ACC112 (cell line): ENCODE results near the gene GNAI3.

Experiments used
- H2AFZ ChIP-seq: fragments of 200-600 bp; sonication (generic); one replicate; pipeline ENCODE4 v1.6.0; 2017; ENCODE audit warnings: antibody characterized with exemption, low read length; ENCODE audit not compliant: unreplicated experiment
- H3K27ac ChIP-seq: fragments of 200-600 bp; sonication (generic); 2 replicates; pipeline ENCODE4 v1.5.1; 2014; ENCODE audit warnings: low read depth, mild to moderate bottlenecking, antibody characterized with exemption, low read length, moderate library complexity
- H3K27me3 ChIP-seq: fragments of 200-600 bp; sonication (generic); 2 replicates; pipeline ENCODE4 v1.6.1; 2014; ENCODE audit warnings: mild to moderate bottlenecking, antibody characterized with exemption, low read length, moderate library complexity, mixed read lengths; ENCODE audit not compliant: insufficient read depth
- H3K36me3 ChIP-seq: fragments of 200-600 bp; sonication (generic); 2 replicates; pipeline ENCODE4 v1.6.1; 2016; ENCODE audit warnings: mild to moderate bottlenecking, antibody characterized with exemption, low read length, moderate library complexity, mixed read lengths; ENCODE audit not compliant: insufficient read depth
- H3K4me1 ChIP-seq: fragments of 200-600 bp; sonication (generic); one replicate; pipeline ENCODE4 v1.6.1; 2016; ENCODE audit warnings: low read length, mixed read lengths; ENCODE audit not compliant: insufficient read depth, unreplicated experiment, control insufficient read depth
- H3K4me3 ChIP-seq: fragments of 200-600 bp; sonication (generic); 2 replicates; pipeline ENCODE4 v1.5.1; 2014; ENCODE audit warnings: mild to moderate bottlenecking, low read depth, low read length
- H3K79me2 ChIP-seq: fragments of 200-600 bp; sonication (generic); one replicate; pipeline ENCODE4 v1.6.0; 2016; ENCODE audit warnings: low read length; ENCODE audit not compliant: control insufficient read depth, unreplicated experiment, insufficient read depth

Gene GNAI3

DNA sequence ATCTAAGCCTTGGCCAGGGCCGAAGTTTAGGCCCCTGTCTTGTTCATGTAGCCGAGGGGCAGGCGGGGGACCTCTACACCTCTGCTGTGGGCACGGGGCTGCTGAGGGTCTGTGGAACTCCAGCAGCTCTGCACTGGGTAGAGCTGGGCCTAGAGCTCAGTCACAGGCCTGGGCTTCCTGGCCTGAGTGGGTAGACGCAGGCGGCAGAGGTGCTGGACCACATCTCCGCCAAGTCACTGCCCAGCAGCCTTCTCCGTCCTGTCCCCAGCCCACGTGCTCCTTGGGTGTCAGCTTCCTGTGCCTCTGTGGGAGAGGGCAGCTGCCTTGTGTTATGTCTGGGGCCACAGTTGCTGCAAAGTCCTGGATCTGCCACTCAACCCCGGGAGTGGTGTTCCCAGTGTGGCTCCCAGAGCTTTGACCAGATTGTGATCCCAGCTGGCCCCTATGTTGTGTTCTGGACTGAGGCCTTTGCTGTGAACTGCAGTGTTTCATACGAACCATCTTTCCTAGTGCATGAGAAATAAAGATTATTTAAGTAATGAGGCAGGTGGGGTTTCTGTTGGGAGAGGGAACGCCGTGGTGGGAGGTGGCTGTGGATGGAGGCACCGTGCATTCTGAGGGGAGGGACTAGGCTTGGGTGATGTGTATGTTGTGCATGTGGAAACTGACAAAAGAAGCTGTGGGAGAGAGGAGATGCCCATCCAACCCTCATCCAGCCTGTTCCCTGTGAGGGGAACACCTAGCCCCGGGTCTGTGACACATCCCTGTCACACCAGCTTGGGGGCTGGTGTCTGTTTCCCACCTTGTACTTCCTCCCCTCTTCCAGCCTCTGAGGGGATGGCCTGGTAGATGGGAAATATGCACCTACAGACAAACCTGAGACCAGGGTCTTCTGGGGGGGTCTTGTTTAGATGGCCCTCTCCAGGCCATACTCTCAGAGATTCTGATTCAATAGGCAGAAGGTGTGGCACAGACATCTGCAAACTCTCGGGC, 83.4 kb downstream of the GNAI3 start:
- Histone ChIP-seq H3K4me1 (peaks cover 14% of the 10 kb centered on the region), H3K36me3 (peaks cover 5% of the 10 kb centered on the region; the same call in 1 of the 2 replicates), H3K27ac (no peak overlapping the region), H3K79me2 (no peaks in the 10 kb centered on the region), H2AFZ (no peak overlapping the region), H3K27me3 (no peaks in the 10 kb centered on the region), H3K4me3 (no peak overlapping the region)

DNA sequence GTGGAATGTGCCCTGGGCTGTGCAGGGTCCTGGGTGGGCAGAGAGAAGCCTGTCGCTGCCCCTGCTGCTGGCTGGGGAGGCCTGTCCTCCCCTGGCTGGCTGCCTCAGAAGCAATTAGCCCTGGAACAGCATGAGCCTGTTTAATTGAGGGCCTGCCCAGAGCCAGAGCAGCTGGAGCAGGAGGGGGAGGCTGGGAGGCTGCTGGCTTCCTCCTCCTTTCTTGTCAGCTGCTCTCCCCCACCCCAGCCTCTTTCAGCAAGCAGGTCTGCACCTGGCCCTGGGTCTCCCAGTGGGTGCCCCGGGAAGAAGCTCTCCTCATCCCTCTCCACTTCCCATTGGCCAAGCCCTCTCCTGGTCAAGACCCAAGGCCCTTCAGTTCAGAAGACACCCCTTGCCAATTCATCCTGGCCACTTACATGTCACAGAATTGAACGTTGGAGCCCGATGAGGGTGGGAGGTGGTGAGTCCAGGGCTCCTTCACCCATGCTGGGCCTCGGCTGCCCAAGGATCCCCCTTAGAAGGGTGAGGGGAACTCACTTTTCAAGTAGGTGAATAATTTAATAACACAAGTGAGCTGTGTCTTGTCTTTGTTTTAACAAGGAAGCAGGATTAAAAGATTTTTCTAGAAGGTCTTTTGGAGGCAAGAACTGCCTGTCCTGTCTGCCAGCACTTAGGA, 84.4 kb downstream of the GNAI3 start:
- no peak overlapping the region for H3K4me3 ChIP-seq
- no peak overlapping the region for H2AFZ ChIP-seq
- peaks cover 16% of the 10 kb centered on the region for H3K4me1 ChIP-seq
- H3K36me3 ChIP-seq, result peaks cover 2% of the 10 kb centered on the region; the same call in 1 of the 2 replicates
- H3K27me3 ChIP-seq, result no peaks in the 10 kb centered on the region
- H3K27ac ChIP-seq, result no peak overlapping the region
- H3K79me2 ChIP-seq, result no peaks in the 10 kb centered on the region

DNA sequence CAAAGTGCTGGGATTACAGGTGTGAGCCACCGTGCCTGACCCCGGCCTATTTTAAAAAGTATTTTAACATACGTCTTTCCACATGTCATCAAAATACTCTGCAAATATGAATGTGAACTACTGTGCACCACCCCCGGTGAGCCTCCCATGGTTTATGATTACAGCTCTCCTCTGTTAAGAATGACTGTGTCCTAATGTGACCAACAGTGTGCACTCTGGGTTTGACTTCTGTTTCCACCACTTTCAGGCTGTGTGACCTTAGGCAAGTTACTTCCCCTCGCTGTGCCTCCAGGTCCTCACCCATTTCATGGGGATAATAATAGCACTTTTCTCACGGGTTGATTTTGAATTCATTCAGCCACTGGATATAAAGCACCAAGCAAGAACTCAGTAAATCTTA, 85.9 kb downstream of the GNAI3 start:
- Histone ChIP-seq H3K27me3 (no peaks in the 10 kb centered on the region), H3K4me3 (no peak overlapping the region), H2AFZ (no peak overlapping the region), H3K79me2 (no peaks in the 10 kb centered on the region), H3K27ac (no peak overlapping the region), H3K4me1 (peaks cover 16% of the 10 kb centered on the region), H3K36me3 (no peaks in the 10 kb centered on the region; the same call in 1 of the 2 replicates)

DNA sequence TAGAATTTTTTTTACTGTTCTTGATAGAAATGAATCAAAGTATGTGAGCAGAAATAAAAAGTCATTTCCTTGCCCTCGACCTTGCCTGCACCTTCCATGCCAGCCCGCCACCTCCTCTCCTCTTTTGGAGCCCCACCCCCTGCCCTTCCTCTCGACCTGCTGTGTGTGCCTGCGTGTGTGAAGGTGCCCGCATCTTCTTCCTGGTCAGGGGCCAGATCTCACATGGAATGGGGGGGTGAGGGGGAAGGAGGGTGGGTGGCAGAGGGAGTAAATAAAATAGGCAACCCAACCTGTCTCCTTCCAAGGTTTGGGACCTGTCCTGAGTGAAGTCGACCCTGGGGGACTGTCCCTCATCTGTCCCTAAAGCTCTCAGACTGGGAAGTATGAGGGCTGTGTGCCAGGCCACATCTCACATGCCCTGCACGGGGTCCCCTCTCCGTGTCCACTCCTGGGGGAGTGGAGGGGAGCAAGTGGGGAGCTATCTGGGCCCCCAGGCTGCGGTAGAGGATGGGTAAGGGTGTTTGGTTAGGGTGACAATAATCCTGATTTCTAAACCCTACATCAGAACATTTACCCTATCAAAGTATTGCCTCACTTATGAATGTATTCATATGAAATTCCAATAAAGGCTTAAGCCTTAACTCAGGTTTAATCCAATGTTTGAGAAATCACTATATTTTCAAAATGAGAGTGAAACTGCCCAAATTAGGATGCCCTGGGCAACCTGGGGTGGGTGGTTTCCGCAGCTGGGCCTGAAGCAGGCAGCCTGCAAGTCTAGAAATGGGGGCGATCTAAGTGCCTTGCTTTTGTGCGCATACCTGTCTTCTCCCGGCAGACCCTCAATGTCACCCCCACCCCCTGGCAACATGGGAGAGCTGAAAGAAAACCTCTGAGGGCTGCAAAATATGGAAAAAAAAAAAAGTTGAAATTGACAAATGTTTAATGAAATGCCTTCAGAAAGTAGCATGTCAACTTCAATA, 86.6 kb downstream of the GNAI3 start:
- no peaks in the 10 kb centered on the region; the same call in 1 of the 2 replicates for H3K36me3 ChIP-seq
- no peaks in the 10 kb centered on the region for H3K79me2 ChIP-seq
- no peak overlapping the region for H3K27ac ChIP-seq
- H3K4me1 ChIP-seq, result peaks cover 16% of the 10 kb centered on the region
- H3K27me3 ChIP-seq, result no peaks in the 10 kb centered on the region
- no peak overlapping the region for H3K4me3 ChIP-seq
- no peak overlapping the region for H2AFZ ChIP-seq

DNA sequence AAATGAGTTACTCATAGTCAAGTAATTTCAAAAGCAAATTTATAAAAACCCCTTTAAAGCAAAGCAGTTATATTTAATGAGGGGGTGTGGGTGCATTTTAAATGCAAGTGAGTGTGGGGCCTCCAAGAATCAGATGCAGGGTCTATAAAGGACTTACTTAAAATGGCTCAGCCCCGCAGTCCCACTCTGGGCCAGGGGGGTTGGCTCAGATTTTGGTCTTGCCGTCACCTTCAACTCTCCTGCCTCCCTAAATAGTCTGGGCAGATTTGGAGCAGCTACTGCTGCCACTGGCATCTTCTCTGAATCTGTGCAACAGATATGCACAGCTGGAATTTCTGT, 87.4 kb downstream of the GNAI3 start:
- H3K27ac ChIP-seq, result no peak overlapping the region
- no peak overlapping the region for H3K4me3 ChIP-seq
- H3K36me3 ChIP-seq, result no peaks in the 10 kb centered on the region; the same call in 1 of the 2 replicates
- H2AFZ ChIP-seq, result no peak overlapping the region
- H3K79me2 ChIP-seq, result no peaks in the 10 kb centered on the region
- H3K27me3 ChIP-seq, result no peaks in the 10 kb centered on the region
- peaks cover 16% of the 10 kb centered on the region for H3K4me1 ChIP-seq

DNA sequence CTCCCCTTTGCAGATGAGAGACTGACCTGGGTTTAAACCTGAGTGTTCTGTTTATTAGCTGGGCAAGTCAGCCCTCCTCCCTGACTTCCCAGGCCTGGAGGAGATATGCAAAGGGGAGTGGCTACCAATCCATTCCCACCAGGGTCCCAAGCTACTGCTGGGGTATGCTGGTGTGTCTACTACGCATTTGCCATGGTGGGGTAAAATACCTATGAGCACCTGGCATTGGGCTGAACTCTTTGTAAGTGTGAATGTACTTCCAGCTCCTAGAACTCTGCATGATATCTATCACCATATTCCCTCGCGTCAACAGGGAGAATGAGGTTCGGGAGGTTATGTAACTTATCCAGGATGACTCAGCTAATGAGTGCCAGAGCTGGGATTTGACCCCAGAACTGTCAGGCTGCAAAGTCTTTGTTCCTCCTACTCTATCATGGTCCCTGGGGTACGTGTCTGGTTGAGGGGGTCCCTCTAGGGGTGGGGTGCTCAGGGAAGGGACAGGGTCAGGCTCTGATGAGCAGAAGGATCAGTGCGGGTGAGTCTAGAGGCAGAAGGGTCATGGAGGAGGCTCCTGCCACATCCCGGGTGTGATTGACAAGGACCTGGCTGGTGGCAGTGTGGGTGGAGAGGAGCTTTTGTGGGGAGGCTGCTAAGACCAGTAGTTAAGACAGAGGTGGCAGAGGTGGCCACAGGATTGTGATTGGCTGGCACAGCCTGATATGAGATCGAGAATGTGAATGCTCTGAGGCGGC, 88.0 kb downstream of the GNAI3 start:
- Histone ChIP-seq H3K4me3 (no peak overlapping the region), H3K27ac (no peak overlapping the region), H3K27me3 (no peaks in the 10 kb centered on the region), H3K79me2 (no peaks in the 10 kb centered on the region), H3K4me1 (peaks cover 16% of the 10 kb centered on the region), H3K36me3 (no peaks in the 10 kb centered on the region), H2AFZ (no peak overlapping the region)

DNA sequence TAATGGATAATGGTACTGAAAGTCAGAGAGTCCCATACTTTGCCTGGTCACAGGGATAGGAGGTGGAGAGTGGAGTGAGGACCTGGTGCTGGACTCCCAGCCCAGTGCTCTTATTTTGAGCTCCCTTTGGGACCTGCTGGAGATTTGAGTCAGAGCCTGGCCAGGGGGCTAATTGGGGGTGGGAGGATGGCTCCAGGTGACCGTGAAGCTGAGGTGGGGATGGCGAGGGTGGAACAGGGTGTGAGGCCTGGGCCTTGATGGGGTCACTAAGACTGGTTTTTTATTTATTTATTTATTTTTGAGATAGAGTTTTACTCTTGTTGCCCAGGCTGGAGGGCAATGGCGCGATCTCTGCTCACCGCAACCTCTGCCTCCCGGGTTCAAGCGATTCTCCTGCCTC, 89.0 kb downstream of the GNAI3 start:
- Histone ChIP-seq H3K27me3 (no peaks in the 10 kb centered on the region), H3K27ac (no peak overlapping the region), H3K4me3 (no peak overlapping the region), H3K4me1 (peaks cover 16% of the 10 kb centered on the region), H2AFZ (no peak overlapping the region), H3K79me2 (no peaks in the 10 kb centered on the region), H3K36me3 (no peaks in the 10 kb centered on the region)

DNA sequence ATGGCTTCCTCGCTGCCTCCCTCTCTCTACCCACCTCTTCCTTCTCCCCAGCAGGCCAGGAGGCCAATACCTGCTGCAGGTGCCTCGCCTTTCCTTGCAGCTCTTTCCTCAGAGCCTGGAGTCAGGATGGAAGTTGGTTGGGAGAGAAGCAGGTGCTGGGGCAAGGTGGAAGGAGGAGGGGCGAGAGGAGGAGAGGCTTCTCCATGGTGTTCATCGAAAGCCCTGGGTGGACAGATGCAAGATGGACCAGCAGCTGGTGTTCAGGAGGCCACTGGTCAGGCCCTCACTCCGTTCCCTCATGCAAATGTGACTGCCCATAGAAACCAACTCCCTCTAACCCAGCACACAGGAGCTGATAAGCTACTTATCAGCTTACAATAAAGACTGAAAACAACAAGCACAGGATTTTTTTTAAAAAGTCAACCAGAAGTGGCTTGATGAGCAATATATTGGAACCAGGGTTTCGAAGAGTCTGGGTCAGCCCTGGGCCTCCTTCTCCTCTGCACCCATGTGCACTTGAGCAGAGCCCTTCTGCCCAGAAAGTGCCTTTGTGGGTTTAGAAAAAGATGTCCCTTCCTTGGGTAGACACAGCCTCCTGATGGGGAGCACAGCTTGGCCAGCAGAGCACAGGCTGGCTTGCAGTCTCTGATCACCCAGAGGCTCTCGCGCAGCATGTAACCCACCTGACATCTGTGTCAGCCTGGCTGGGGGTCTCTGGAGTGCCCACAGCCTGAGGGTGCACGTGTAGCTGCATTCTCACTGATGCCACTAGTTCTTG, 90.8 kb downstream of the GNAI3 start:
- no peaks in the 10 kb centered on the region for H3K36me3 ChIP-seq
- no peaks in the 10 kb centered on the region for H3K79me2 ChIP-seq
- no peak overlapping the region for H3K4me3 ChIP-seq
- peaks cover 20% of the 10 kb centered on the region for H3K4me1 ChIP-seq
- H3K27ac ChIP-seq, result no peak overlapping the region
- H3K27me3 ChIP-seq, result no peaks in the 10 kb centered on the region
- no peak overlapping the region for H2AFZ ChIP-seq

DNA sequence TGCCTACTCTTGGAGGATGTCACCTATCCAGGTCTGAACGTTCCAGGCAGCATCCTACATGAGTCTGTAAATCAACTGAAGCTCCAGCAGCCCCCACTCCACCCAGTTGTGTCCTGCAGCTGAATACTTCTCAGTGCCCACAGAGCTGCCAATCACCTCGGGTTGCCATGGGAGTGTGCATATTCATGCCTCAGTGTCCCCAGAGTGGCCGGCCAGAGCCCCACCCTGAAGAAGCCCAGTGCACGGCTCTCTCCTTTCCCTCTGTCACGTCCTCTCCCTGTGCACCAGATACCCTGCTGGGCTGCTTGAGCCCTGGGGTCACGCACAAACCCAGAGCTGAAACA, 91.4 kb downstream of the GNAI3 start:
- Histone ChIP-seq H3K27ac (no peak overlapping the region), H3K4me1 (peaks cover 20% of the 10 kb centered on the region), H3K27me3 (no peaks in the 10 kb centered on the region), H3K4me3 (no peak overlapping the region), H3K36me3 (no peaks in the 10 kb centered on the region), H3K79me2 (no peaks in the 10 kb centered on the region), H2AFZ (no peak overlapping the region)
